Mesothelial cell of epicardium (in vitro differentiated cells): ENCODE results near the gene ZNF282. TPM values are rescaled to one million over a fixed set of nuclear protein-coding genes. Genes with fewer than 3 reads are reported as not detected.

Experiments used
- DNase-seq, 2 experiments: peaks; one replicate each; pipeline ENCODE4 v3.0.0; 2021; ENCODE audit warnings: low spot score in 2 of 2; ENCODE audit not compliant: unreplicated experiment in 2 of 2
- H3K27ac Mint-ChIP-seq: 2 replicates; pipeline ENCODE4 v1.8.0; 2021; ENCODE audit warnings: mixed read lengths
- H3K27me3 Mint-ChIP-seq: 2 replicates; pipeline ENCODE4 v1.8.0; 2021; ENCODE audit warnings: low read depth, mixed read lengths
- H3K36me3 Mint-ChIP-seq: 2 replicates; pipeline ENCODE4 v1.8.0; 2021; ENCODE audit warnings: mixed read lengths
- H3K4me1 Mint-ChIP-seq: 2 replicates; pipeline ENCODE4 v1.8.0; 2021; ENCODE audit warnings: mixed read lengths
- H3K4me3 Mint-ChIP-seq: 2 replicates; pipeline ENCODE4 v1.8.0; 2021; ENCODE audit warnings: mild to moderate bottlenecking, moderate library complexity, mixed read lengths
- H3K9me3 Mint-ChIP-seq: 2 replicates; pipeline ENCODE4 v1.8.0; 2021; ENCODE audit warnings: mixed read lengths
- CTCF ChIP-seq: fragments of 200-600 bp; sonication (generic); IDR thresholded peaks from one replicate; pipeline ENCODE4 v1.5.0; 2021; ENCODE audit warnings: antibody characterized with exemption; ENCODE audit not compliant: unreplicated experiment
- total RNA-seq: library from RNA; stranded (reverse); gene quantifications from 3 replicates; pipeline ENCODE4 v1.2.1, GENCODE V29; 2021

ZNF282 gene
- total RNA-seq, 1 donor from 2014 or later: 47.0 TPM

DNA sequence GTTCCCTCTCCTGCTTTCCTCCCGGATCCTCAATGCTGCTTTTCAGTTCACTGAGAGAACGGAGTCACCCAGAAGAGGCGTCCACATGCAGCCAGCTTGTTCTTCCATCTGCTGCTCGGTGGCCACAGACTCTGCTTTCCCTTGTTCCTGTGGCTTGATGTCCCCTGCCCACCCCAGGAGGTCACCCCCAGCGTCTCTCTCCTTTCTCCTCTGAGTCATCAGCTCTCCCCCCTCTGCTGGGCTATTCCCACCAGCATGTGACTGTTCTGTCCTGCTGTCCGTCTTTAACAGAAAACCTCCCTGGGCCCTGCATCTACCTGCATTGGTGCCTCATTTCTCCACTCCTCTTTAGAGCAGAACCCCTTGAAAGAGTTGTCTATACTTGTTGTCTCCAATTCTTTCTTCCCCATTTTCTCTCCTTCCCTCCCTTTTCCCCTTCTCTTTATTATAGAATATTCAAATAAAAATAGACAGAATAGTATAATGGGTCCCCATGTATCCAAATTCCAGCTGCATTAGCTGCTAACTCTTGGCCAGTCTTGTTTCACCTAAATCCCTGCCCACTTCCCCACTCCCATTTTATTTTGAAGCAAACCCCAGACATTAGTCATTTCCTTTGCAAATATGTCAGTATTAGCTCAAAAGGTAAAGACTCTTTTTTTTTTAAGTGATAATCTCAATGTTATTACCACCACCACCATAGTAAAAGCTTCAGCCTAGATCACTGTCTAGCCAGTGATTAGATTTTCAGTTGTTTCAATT is 4.1 kb downstream of the ZNF282 start:
- DNase-seq: no peak
- no peak overlapping the region for H3K27ac Mint-ChIP-seq
- peaks cover 47% of the 10 kb centered on the region for H3K36me3 Mint-ChIP-seq

DNA sequence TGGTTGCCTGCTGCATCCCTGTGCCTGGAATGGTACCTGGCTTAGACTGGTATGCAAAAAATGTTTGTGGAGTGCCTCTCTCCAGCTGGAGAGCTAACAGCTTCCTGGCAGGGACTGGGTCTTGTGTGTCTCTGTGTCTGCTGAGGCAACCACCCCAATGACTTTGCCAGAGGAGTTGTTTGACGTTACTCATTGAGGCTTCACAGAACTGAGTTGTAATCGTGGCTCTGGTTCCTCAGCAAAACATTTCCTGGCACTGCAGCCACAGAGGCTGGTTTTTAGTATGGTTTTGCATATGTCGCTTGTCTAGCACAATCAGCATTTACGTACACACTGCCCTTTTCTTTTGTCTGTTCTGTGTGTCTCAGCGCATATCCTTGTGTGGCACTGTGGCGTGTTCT is 7.5 kb downstream of the ZNF282 start:
- H3K36me3 Mint-ChIP-seq: peaks cover 67% of the 10 kb centered on the region
- no peak overlapping the region for H3K27ac Mint-ChIP-seq
- H3K27me3 Mint-ChIP-seq: no peaks in the 10 kb centered on the region
- no peak overlapping the region for H3K4me3 Mint-ChIP-seq
- no peak for DNase-seq
- no peak for TF ChIP-seq CTCF
- H3K4me1 Mint-ChIP-seq: peaks cover 21% of the 10 kb centered on the region
- H3K9me3 Mint-ChIP-seq: peaks cover 9% of the 10 kb centered on the region

More for the DNA sequence above, 4.1 kb downstream of the ZNF282 start:
- peaks cover 9% of the 10 kb centered on the region for H3K9me3 Mint-ChIP-seq
- H3K4me3 Mint-ChIP-seq: no peak overlapping the region
- H3K4me1 Mint-ChIP-seq: peaks cover 28% of the 10 kb centered on the region
- TF ChIP-seq CTCF: no peak
- no peaks in the 10 kb centered on the region for H3K27me3 Mint-ChIP-seq

DNA sequence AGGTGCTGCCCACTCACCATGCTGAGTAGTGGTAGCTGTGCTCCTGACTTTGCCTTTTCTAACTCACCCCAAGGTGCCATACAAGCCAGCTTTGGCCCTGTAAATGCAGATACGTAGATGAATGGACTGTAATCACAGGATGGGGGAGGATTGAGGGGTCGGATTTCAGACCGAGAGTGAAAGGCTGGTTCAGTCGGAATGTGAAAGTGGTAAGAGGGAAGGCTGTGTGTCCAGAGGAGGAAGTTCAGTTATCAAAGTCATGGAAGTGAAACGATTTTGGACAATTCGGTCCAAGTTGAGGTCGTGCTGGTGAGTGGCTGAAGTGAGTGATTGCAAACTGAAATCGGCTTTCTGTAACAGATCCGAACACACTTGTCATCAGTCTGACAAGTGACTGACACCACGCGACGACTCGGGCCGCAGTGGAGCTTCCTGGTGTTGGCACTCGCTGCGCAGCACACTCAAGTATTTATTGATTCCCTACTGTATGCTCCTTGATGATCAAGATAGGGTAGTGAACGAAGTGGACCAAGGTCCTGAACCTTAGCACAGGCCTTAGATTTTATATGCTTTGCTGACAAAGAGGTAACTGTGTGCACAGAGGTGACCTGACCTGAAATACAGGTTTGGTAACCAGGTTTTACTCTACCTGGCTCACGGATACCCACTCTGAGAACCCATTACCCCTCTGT is 10.5 kb downstream of the ZNF282 start:
- peaks cover 19% of the 10 kb centered on the region for H3K4me1 Mint-ChIP-seq
- DNase-seq: no peak
- H3K4me3 Mint-ChIP-seq: peak overlapping the region; percentile 5
- H3K27me3 Mint-ChIP-seq: no peaks in the 10 kb centered on the region
- peak overlapping the region; percentile 72 for H3K27ac Mint-ChIP-seq
- H3K9me3 Mint-ChIP-seq: no peaks in the 10 kb centered on the region
- TF ChIP-seq CTCF: no peak
- peaks cover 60% of the 10 kb centered on the region for H3K36me3 Mint-ChIP-seq

DNA sequence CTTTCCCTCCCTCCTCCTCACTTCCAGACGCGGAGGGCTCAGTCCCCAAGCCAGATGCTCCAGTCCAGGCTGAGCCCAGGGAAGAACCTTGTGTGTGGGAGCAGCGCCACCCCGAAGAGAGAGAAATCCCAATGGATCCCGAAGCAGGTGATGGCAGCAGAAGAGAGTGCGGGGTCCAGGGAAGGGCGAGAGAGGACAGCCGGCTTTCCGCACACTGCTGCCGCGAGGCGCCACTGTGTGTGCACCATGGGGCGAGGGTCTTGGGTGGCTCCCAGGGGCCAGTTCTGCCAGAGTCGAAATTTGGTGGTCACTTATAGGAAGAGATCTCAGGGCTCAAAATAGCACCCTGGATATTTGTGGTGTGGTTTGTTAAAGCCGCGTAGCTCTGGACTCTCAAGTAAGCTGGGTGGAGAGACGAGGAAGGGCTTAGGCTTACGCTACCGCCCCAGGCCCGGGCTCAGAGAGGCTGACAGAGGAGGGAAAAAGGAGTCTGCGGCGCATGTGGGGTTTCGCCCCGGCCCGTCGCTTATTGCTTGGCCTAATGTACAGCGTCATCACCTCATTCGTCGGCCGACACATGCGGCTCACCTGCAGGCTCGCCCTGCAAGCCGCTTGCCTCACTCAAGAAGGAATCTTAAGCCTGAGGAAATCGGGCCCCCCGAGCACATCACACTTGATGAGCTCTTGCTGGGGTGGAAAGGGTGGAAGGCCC is 12.1 kb downstream of the ZNF282 start:
- Mint-ChIP-seq H3K9me3 (no peaks in the 10 kb centered on the region), H3K4me3 (no peak overlapping the region), H3K36me3 (peaks cover 61% of the 10 kb centered on the region), H3K27me3 (no peaks in the 10 kb centered on the region), H3K27ac (no peak overlapping the region), H3K4me1 (peaks cover 16% of the 10 kb centered on the region)
- no peak for DNase-seq
- TF ChIP-seq CTCF: no peak

- Mint-ChIP-seq H3K27ac (no peak overlapping the region), H3K36me3 (peaks cover 52% of the 10 kb centered on the region), H3K9me3 (no peaks in the 10 kb centered on the region), H3K4me3 (no peak overlapping the region), H3K4me1 (peaks cover 10% of the 10 kb centered on the region), H3K27me3 (no peaks in the 10 kb centered on the region)
- peak; percentile 47 for TF ChIP-seq CTCF
- DNase-seq: no peak
These were observed 14.3 kb downstream of the ZNF282 start for GRCh38 chr7:149209518-149210269.
